HCT116 (cell line): Measurements from ENCODE around the gene RNGTT.

Experiments used
- ATF3 ChIP-seq: IDR thresholded peaks from 2 replicates; pipeline ENCODE4 v1.6.1; 2012
- EZH2 ChIP-seq: fragments of 200-600 bp; sonication (generic); IDR thresholded peaks from 2 replicates; pipeline ENCODE4 v1.6.1; 2017; ENCODE audit warnings: antibody characterized with exemption, mixed run types
- EZH2phosphoT487 ChIP-seq: fragments of 200-600 bp; IDR thresholded peaks from 2 replicates; pipeline ENCODE4 v1.6.1; 2018; ENCODE audit warnings: antibody characterized with exemption, borderline replicate concordance
- POLR2A ChIP-seq: IDR thresholded peaks from 2 replicates; pipeline ENCODE4 v1.7.0; 2011; ENCODE audit warnings: borderline replicate concordance; ENCODE audit not compliant: insufficient read depth, insufficient read length; ENCODE audit errors: extremely low read depth
- POLR2AphosphoS5 ChIP-seq: IDR thresholded peaks from 2 replicates; pipeline ENCODE4 v1.6.1; 2011; ENCODE audit warnings: mild to moderate bottlenecking, low read depth, low read length, moderate library complexity
- RAD21 ChIP-seq: IDR thresholded peaks from 2 replicates; pipeline ENCODE4 v1.6.1; 2012; ENCODE audit warnings: low read depth, mild to moderate bottlenecking
- SP1 ChIP-seq: IDR thresholded peaks from 2 replicates; pipeline ENCODE4 v1.6.1; 2012; ENCODE audit warnings: low read depth
- SRF ChIP-seq: IDR thresholded peaks from 2 replicates; pipeline ENCODE4 v1.6.1; 2012; ENCODE audit warnings: low read depth
- ZFX ChIP-seq: fragments of 450-650 bp; IDR thresholded peaks from 2 replicates; pipeline ENCODE4 v1.6.1; 2017
- ZNF274 ChIP-seq: fragments of 200-500 bp; sonication (Bioruptor generic); IDR thresholded peaks from 2 replicates; pipeline ENCODE4 v1.6.1; 2014; ENCODE audit warnings: mild to moderate bottlenecking, low read depth, low read length, inconsistent platforms
- TF ChIP-seq, protein P1 (sequence below), 3 experiments: fragments of 200-600 bp in 1 of 3; sonication (generic) in 1 of 3; IDR thresholded peaks in 2 of 3; conservative IDR thresholded peaks in 1 of 3; 2 replicates each; pipeline ENCODE4 v1.5.1; 2012 to 2017; ENCODE audit warnings: low read depth in 2 of 3, low read length in 2 of 3, antibody characterized with exemption in 1 of 3, borderline replicate concordance in 1 of 3, control low read depth in 1 of 3, mild to moderate bottlenecking in 1 of 3, mixed read lengths in 1 of 3, mixed run types in 1 of 3, moderate library complexity in 1 of 3; ENCODE audit not compliant: insufficient read depth in 1 of 3

DNA sequence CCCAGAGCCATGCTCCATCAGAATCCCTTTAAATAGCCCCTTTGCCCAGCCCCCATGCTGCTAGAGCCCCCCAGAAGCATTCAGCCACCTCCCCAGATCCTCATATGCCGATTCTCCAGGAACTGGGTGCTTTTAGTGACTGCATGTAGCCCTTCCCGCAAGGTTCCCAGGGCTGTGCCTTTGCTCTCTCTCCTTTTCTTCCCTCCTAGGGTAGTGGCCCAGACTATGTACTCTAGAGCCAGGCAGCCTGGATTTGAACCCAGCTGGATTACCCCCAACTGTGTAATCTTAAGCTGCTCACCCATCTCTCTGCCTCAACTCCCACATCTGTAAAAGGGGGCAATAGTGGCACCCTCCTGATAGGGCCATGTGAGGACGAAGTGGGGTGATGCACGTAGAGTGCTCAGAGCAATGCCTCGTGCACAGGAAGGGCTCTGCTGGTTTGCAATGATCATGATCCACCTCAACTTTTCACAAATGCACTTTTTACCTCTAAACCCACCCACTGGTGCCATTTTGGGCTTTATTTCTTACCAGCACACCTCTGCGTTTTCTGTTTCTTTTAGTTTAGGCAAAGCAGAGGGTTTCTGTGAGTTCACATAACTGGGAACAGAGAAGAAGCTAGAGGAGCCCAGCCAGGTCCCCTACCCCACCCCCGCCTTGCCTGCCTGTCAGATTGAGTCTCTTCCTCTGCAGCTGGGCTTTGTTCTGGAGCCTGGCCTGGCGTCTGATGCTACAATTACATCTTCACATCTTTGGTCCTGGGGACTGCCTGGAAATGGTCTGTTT, 396.5 kb downstream of the RNGTT start:
- TF ChIP-seq, protein P1, sequence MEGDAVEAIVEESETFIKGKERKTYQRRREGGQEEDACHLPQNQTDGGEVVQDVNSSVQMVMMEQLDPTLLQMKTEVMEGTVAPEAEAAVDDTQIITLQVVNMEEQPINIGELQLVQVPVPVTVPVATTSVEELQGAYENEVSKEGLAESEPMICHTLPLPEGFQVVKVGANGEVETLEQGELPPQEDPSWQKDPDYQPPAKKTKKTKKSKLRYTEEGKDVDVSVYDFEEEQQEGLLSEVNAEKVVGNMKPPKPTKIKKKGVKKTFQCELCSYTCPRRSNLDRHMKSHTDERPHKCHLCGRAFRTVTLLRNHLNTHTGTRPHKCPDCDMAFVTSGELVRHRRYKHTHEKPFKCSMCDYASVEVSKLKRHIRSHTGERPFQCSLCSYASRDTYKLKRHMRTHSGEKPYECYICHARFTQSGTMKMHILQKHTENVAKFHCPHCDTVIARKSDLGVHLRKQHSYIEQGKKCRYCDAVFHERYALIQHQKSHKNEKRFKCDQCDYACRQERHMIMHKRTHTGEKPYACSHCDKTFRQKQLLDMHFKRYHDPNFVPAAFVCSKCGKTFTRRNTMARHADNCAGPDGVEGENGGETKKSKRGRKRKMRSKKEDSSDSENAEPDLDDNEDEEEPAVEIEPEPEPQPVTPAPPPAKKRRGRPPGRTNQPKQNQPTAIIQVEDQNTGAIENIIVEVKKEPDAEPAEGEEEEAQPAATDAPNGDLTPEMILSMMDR (IDR thresholded peaks at IDR 0.05 in 2 of 3, conservative IDR thresholded peaks at IDR 0.05 in 1 of 3; ENCODE audit: borderline replicate concordance in 1 of 3, insufficient read depth in 1 of 3, low read depth in 2 of 3, low read length in 2 of 3), result no peak
- TF ChIP-seq RAD21 (no peak), POLR2AphosphoS5 (no peak), ZNF274 (no peak), EZH2phosphoT487 (no peak), EZH2 (no peak), ZFX (no peak), SRF (no peak), SP1 (no peak), ATF3 (no peak), POLR2A (no peak)
